ENCODE measurements around the gene SETD6.
"Not testable (repeated sequence)": the region's sequence is repeated elsewhere in the genome, so short reads cannot be mapped to it uniquely, and the experiment has no call there.

The SETD6 gene, protein sequence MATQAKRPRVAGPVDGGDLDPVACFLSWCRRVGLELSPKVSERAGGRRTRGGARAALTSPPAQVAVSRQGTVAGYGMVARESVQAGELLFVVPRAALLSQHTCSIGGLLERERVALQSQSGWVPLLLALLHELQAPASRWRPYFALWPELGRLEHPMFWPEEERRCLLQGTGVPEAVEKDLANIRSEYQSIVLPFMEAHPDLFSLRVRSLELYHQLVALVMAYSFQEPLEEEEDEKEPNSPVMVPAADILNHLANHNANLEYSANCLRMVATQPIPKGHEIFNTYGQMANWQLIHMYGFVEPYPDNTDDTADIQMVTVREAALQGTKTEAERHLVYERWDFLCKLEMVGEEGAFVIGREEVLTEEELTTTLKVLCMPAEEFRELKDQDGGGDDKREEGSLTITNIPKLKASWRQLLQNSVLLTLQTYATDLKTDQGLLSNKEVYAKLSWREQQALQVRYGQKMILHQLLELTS

DNA sequence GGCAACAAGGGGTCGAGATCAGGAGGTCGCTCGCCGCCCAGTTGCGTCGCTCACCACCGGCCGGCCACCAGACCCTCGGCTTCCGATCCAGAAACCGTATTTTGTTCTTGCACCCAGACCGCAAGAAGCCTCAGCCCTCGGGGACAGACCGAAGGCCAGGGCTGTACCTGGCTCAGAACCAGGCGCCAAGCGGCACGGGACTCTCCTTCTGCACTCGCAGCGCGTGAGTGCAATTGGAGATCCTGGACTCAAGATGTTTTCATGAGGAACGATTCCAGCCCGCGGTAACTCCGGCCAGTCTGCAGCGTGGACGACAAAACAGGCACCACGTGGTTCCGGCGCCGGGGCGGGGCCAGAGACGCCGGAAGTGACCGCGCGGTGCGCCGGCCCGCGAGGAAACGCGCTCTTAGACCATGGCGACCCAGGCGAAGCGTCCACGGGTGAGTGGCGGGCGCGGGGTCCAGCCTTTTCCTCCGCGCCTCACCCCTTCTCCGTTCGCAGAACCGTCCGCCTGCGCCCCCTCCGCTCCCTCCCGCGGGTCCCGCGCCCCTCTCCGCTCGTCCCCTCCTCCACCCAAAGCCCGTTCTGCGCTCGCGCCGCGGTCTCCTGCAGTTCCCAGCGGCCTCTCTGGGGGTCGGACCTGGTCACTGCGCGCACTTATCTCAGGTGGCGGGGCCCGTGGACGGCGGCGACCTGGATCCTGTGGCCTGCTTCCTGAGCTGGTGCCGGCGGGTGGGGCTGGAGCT is at the start of gene SETD6:
TSS of gene SETD6 (plus strand) at position 393 of the 746 bp plus-strand sequence. CDS start at position 414, 21 bp downstream.
- DNase-seq: peak; percentile 84

DNA sequence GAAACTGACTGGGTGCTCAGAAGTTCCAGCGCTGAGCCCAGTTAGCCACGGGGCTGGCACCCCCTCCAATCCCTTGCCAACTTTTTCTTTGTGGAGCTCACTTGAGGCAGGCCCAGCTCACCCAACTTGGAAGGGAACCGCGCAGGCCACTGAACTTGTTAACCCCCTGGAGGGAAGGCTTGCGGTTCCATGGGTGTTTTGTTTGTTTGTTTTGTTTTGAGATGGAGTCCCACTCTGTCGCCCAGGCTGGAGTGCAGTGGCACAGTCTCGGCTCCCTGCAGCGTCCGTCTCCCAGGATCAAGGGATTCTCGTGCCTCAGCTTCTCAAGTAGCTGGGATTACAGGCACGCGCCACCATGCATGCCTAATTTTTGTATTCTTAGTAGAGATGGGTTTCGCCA is 49.5 kb upstream of the SETD6 start:
- DNase-seq: no peak

- DNase-seq: no peak
Observed at GRCh38 chr16:58466396-58466795, 48.9 kb upstream of the SETD6 start.

DNA sequence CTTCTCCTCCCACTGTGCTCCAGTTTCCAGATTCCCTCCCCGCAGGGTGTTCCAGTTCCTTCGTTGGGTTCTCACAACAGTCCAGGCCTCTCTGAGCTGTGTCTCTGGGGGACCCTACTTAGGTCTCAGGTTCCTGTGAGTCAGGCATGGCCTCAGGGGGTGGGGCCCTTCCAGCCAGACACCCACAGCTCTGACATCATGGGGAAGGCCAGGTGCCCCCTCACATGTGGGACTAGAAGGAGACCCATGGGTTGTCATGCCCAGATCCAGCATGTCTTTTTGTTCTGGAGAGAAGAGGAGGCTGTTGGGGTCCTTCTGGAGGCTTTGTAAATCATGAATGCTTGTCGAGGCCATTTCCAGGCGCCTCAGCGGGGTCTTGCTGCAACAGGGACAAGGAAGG is 47.4 kb upstream of the SETD6 start:
- DNase-seq: no peak

GRCh38 chr16:58471209-58471975 is 43.9 kb upstream of the SETD6 start:
- DNase-seq: no peak

- no peak for DNase-seq
Observed at GRCh38 chr16:58472266-58472665, 43.1 kb upstream of the SETD6 start.

- DNase-seq: no peak
Observed at GRCh38 chr16:58472827-58473226, 42.5 kb upstream of the SETD6 start.

DNA sequence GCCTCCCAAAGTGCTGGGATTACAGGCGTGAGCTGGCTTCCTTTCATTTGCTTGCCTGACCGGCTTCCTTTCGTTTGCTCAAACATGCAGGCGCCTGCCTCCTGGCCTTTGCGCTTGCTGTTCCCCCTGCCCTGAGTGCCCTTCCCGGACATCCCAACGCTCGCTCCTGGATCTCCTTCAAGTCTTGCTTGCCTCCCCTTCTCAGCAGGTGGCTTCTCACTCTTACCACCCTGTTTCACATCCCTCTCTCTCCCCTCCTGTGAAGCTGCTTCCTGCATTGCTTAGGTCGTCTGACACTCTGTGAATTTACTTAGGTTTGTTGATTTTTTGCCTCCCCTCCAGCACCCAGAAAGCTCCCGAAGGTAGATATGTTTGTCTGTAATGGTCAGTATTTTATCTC is 41.0 kb upstream of the SETD6 start:
- DNase-seq: no peak

DNA sequence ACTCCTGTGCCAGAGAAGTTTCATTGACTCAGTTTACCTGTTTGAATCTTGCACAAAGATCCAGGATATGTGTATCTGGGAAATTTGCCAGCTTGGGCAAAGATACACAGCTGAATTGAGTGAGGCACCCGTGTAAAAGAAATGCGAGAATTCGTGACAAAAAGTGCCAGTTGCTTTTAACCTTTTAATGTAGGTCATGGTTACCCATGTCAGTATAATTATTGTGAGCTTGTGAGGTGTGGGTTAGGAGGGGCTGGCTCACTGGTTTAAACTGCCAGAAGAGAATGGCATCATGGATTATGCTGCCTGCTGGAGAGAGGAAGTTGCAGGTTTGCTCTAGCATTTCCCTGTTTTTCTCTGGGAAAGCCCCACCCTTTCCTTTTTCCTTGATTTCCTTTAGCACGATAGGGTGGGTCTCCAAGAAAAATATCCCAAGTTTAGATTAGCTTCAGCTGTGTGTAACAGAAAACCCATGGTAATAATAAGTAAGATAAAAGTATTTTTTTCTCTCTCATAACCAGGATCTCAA is 40.2 kb upstream of the SETD6 start:
- no peak for DNase-seq

- DNase-seq: no peak
Observed at GRCh38 chr16:58476791-58477190, 38.5 kb upstream of the SETD6 start.

GRCh38 chr16:58478427-58478826 is 36.9 kb upstream of the SETD6 start:
- no peak for DNase-seq

- DNase-seq: no peak
Observed at GRCh38 chr16:58481226-58481869, 34.0 kb upstream of the SETD6 start.

GRCh38 chr16:58481931-58482330 is 33.4 kb upstream of the SETD6 start:
- DNase-seq: no peak

DNA sequence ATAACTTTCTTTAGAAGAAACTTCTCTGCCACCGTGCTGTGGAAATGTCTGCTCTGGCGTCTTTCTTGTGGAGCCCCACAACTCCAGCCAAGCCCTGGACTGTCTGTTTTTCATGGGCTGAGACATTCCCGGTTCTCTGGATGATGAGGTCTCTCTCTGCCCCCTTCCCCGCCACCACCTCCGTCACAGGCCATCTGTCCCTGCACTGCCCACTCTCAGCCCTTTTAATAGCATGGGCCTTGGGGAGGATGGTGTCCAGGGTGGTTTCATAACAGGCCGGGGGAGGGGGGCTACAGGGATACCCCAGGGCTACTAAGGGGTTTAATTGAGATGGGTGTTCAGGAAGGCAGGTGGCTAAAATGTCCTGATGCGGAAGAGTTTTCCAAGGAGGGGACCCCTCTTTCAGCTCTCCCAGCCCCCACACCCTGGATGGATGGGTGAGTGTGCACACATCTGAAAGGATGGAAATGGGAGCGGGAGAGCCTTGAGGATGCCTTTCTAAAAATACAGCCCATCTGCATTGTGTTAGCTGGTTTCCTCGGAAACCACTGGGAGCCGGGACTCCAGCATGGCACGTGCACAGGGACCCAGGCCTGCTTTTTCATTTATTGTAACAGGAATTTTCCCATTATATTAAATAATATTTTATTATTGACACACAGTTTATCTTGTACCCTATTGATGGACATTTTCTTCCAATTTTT is 30.0 kb upstream of the SETD6 start:
- no peak for DNase-seq

- peak; percentile 80 for DNase-seq
Observed at GRCh38 chr16:58487566-58488351, 27.6 kb upstream of the SETD6 start.

GRCh38 chr16:58488531-58488930 is 26.8 kb upstream of the SETD6 start:
- DNase-seq: no peak

DNA sequence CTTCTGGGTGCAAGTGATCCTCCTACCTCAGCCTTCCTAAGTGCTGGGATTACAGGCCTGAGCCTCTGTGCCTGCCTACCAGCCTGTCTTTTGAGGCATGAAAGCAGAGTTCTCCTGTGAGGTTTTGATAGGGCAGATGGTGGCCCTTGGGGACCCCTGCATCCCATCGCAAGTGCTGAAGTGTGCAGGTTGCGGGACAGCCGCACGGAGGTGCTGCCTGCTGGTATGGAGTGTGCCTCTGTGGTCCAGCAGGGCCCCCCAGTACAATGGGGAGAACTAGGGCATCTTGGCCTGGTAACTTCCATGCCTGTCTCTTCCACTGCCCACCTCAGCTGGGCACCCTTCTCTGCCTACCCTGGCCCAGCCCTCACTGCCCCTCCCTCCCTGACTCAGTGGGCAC is 25.3 kb upstream of the SETD6 start:
- DNase-seq: no peak

- not testable (repeated sequence) for DNase-seq
Observed at GRCh38 chr16:58490539-58490938, 24.8 kb upstream of the SETD6 start.

GRCh38 chr16:58492066-58492465 is 23.3 kb upstream of the SETD6 start:
- no peak for DNase-seq

- DNase-seq: no peak
Observed at GRCh38 chr16:58492735-58493134, 22.6 kb upstream of the SETD6 start.

Measured in NCI-H146 (cell line).